Heart right ventricle (tissue), 16 donors: ENCODE measurements around the gene MEPE. TPM values are rescaled to one million over a fixed set of nuclear protein-coding genes. Genes with fewer than 3 reads are reported as not detected.
"Not testable (repeated sequence)": the region's sequence is repeated elsewhere in the genome, so short reads cannot be mapped to it uniquely, and the experiment has no call there.

Source experiments
- ATAC-seq, 8 donors: fragments of 200-7000 bp; cut with Tn5 transposase; one replicate each; pipeline ENCODE4 v1.9.1; 2020; ENCODE audit warnings: mild to moderate bottlenecking in 8 of 8, moderate library complexity in 8 of 8, moderate number of reproducible peaks in 1 of 8
- DNase-seq, 2 donors: peaks; one replicate each; pipeline ENCODE4 v3.0.0-alpha.2; 2020
- H3K27ac ChIP-seq, 10 donors: fragments of 200-600 bp; sonication (generic) in 2 of 10; one replicate each; pipeline versions ENCODE4 v1.5.0 to v1.8.0; 2020 to 2022; ENCODE audit warnings: mild to moderate bottlenecking in 3 of 10
- H3K27me3 ChIP-seq, 7 donors: fragments of 200-600 bp; one replicate each; pipeline ENCODE4 v1.8.0; 2021 to 2022; ENCODE audit warnings: mild to moderate bottlenecking in 2 of 7
- H3K36me3 ChIP-seq, 9 donors: fragments of 200-600 bp; sonication (generic) in 1 of 9; one replicate each; pipeline versions ENCODE4 v1.5.0 to v1.8.0; 2020 to 2022; ENCODE audit warnings: mild to moderate bottlenecking in 2 of 9
- H3K4me1 ChIP-seq, 9 donors: fragments of 200-600 bp; sonication (generic) in 1 of 9; one replicate each; pipeline versions ENCODE4 v1.5.0 to v1.8.0; 2020 to 2022; ENCODE audit warnings: mild to moderate bottlenecking in 4 of 9
- H3K4me3 ChIP-seq, 10 donors: fragments of 200-600 bp; sonication (generic) in 2 of 10; one replicate each; pipeline versions ENCODE4 v1.5.0 to v1.8.0; 2020 to 2022; ENCODE audit warnings: mild to moderate bottlenecking in 7 of 10, moderate library complexity in 2 of 10
- H3K9me3 ChIP-seq, 11 donors: fragments of 200-600 bp in 10 of 11; sonication (generic) in 2 of 11; one replicate each; pipeline versions ENCODE4 v1.5.0 to v1.8.0; 2013 to 2022; ENCODE audit warnings: mild to moderate bottlenecking in 2 of 11, control low read depth in 1 of 11, moderate library complexity in 1 of 11
- CTCF ChIP-seq, 9 donors: fragments of 200-600 bp; sonication (generic) in 2 of 9; IDR thresholded peaks; one replicate each; pipeline versions ENCODE4 v1.5.0 to v1.8.0; 2021 to 2022; ENCODE audit warnings: antibody characterized with exemption in 9 of 9, mild to moderate bottlenecking in 5 of 9, moderate library complexity in 1 of 9
- WGBS, 2 donors: extraction: QIAGEN DNeasy Blood & Tissue Kit; methylation state at CpG; one replicate each; pipeline ENCODE4 v1.1.7; 2013; ENCODE audit warnings: inconsistent platforms in 1 of 2; 5-methylcytosine and 5-hydroxymethylcytosine counted together
- intact Hi-C, 10 donors: fragments of 100-400 bp; cut with DNase I; formaldehyde crosslinking; loops; one replicate each; pipeline versions ENCODE4 v1.11.1 to v1.14.2; 2022
- polyA plus RNA-seq, 2 donors: library from polyadenylated mRNA; stranded (reverse); fragments of 200-250 nt; gene quantifications; one replicate each; pipeline ENCODE4 v1.2.3, GENCODE V29; 2013
- total RNA-seq, 10 donors: library from RNA; stranded (reverse); fragmentation: NEBNext Ultra II Directional in 3 of 10; extraction: Animal tissue kit (Norgen Biotek cat#: 25700) in 3 of 10; gene quantifications; one replicate each; pipeline versions ENCODE4 v1.2.1 to v1.2.4, GENCODE V29; 2021 to 2023
- donor health status: Arrhythmogenic right ventricular cardiomyopathy.
- donor health status: ischemic (EF 13 %, LVEDD 7.1; RV severe dilation, severe dysfunction).
- donor health status: healthy with polysubstance abuse.
- donor health status: DM: no; HTN: yes; CAD: no.
- donor health status: DM: no; HTN: no; CAD: no.
- donor health status: ischemic (EF 25% LVEDD 6.9; RV normal size, moderate dysfunction).
- donor health status: ischemic (EF 25% LVEDD 5.7; RV mildly dilated, moderate dysfunction).
- donor health status: healthy.
- donor health status: DM: yes; HTN: yes; CAD: no.
- donor health status: Ischemic cardiomyopathy.
- donor health status: ischemic (EF 35%, LVEDD 5.7; RV mildly dilated, moderate dysfunction).
- donor health status: nonischemic (EF 11% LVEDD 7.7; RV severe dilation, severe dysfunction).
- donor health status: DM: yes; HTN: yes; CAD: no.
- donor health status: PGD.
- donor health status: ischemic (EF 29% LVEDD 5.4; RV normal size, mild dysfunction).
- donor health status: nonischemic (EF 23%, LVEDD 6.1; RV moderate dilation, normal function).

The MEPE gene
- total and polyA plus RNA-seq, 12 donors: not detected

- no peaks in the 10 kb centered on the region for H3K36me3 ChIP-seq
- intact Hi-C loops: loop anchor here in 1 of 10 donors (10.0 kb wide), 1 partner anchor 49 kb away; no protein-coding TSS in a partner anchor
- peaks cover 0 to 8% (median 0%) of the 10 kb centered on the region in 9 donors for H3K4me1 ChIP-seq
- H3K27ac ChIP-seq: no peak overlapping the region
- H3K27me3 ChIP-seq: no peaks in the 10 kb centered on the region
- no peak for DNase-seq
- no peak overlapping the region for H3K4me3 ChIP-seq
- no peak for TF ChIP-seq CTCF (IDR thresholded peaks at IDR 0.05)
- 71 to 82% methylated on average over 6 of the region's 6 CpGs for WGBS, 2 donors
- peaks cover 0 to 17% (median 0%) of the 10 kb centered on the region in 11 donors for H3K9me3 ChIP-seq
- ATAC-seq: no peak
Measured at GRCh38 chr4:87886083-87886482, 53.3 kb downstream of the MEPE start.

- peaks cover 0 to 22% (median 0%) of the 10 kb centered on the region in 11 donors for H3K9me3 ChIP-seq
- H3K36me3 ChIP-seq, DNase-seq, intact Hi-C loops, H3K4me3 ChIP-seq, H3K27me3 ChIP-seq, H3K27ac ChIP-seq, H3K4me1 ChIP-seq, ATAC-seq: not testable (repeated sequence)
Measured at GRCh38 chr4:87890753-87891152, 58.0 kb downstream of the MEPE start.

- no peaks in the 10 kb centered on the region for H3K36me3 ChIP-seq
- no peak overlapping the region for H3K4me3 ChIP-seq
- H3K27ac ChIP-seq: peak overlapping the region in 1 of 10 donors; percentile 36
- intact Hi-C loops: no loop called here
- peaks cover 0 to 19% (median 0%) of the 10 kb centered on the region in 9 donors for H3K4me1 ChIP-seq
- H3K27me3 ChIP-seq: no peaks in the 10 kb centered on the region
- WGBS, 2 donors: 50 to 58% methylated on average over 8 of the region's 8 CpGs
- no peak for TF ChIP-seq CTCF (IDR thresholded peaks at IDR 0.05)
- peaks cover 0 to 6% (median 0%) of the 10 kb centered on the region in 11 donors for H3K9me3 ChIP-seq
- ATAC-seq: peak in 5 of 8 donors; percentile 30 to 81 (median 58)
- no peak for DNase-seq
Measured at GRCh38 chr4:87895964-87896621, 63.3 kb downstream of the MEPE start.

Other genes starting within 250 kb of the MEPE start
- gene DSPP, start 224.4 kb upstream of the MEPE start, total RNA-seq: not detected
- gene DSPP, start 224.4 kb upstream of the MEPE start, polyA plus RNA-seq: not detected
- not detected for gene DMP1, start 182.7 kb upstream of the MEPE start, total RNA-seq
- gene DMP1, start 182.7 kb upstream of the MEPE start, polyA plus RNA-seq: not detected
- gene IBSP, start 33.4 kb upstream of the MEPE start, total RNA-seq: under 1 TPM in 1 of 10 donors, not detected in 9; 0.16 TPM
- not detected for gene IBSP, start 33.4 kb upstream of the MEPE start, polyA plus RNA-seq
- gene SPP1, start 142.7 kb downstream of the MEPE start, total RNA-seq: 100 to 1,000 TPM in 1 of 10 donors, 10 to 100 TPM in 3, 1 to 10 TPM in 6; 1.2 to 246 (median 7.0) TPM
- 10 to 100 TPM in 1 of 2 donors, 1 to 10 TPM in 1; 2.2 to 41.1 TPM for gene SPP1, start 142.7 kb downstream of the MEPE start, polyA plus RNA-seq
- 10 to 100 TPM; 11.3 to 21.5 (median 14.5) TPM for gene PKD2, start 174.7 kb downstream of the MEPE start, total RNA-seq
- gene PKD2, start 174.7 kb downstream of the MEPE start, polyA plus RNA-seq: 10 to 100 TPM in 1 of 2 donors, 1 to 10 TPM in 1; 6.5 to 11.8 TPM